H9 (cell line): ENCODE results near the gene NDUFA3. TPM values are rescaled to one million over a fixed set of nuclear protein-coding genes. Genes with fewer than 3 reads are reported as not detected.

Source experiments
- DNase-seq: peaks from one replicate; pipeline ENCODE4 v3.0.0-alpha.2; 2017
- H2AFZ ChIP-seq: one replicate; pipeline ENCODE4 v1.6.1; 2013; ENCODE audit warnings: mild to moderate bottlenecking, low read length, control low read depth, moderate library complexity
- H2AK5ac ChIP-seq: 2 replicates; pipeline ENCODE4 v1.6.1; 2013; ENCODE audit warnings: low read length, control low read depth, mixed read lengths; ENCODE audit not compliant: insufficient read length
- H2BK120ac ChIP-seq: one replicate; pipeline ENCODE4 v1.6.1; 2013; ENCODE audit warnings: low read depth, mild to moderate bottlenecking, low read length, control low read depth, inconsistent platforms; ENCODE audit not compliant: poor library complexity, severe bottlenecking
- H2BK12ac ChIP-seq: 2 replicates; pipeline ENCODE4 v1.6.1; 2013; ENCODE audit warnings: low read length, control low read depth, mixed read lengths, low read depth; ENCODE audit not compliant: insufficient read length
- H2BK15ac ChIP-seq: 2 replicates; pipeline ENCODE4 v1.6.1; 2013; ENCODE audit warnings: low read depth, low read length, control low read depth
- H2BK20ac ChIP-seq: one replicate; pipeline ENCODE4 v1.6.1; 2013; ENCODE audit warnings: low read depth, mild to moderate bottlenecking, low read length, control low read depth, inconsistent platforms; ENCODE audit not compliant: poor library complexity, severe bottlenecking
- H2BK5ac ChIP-seq: 2 replicates; pipeline ENCODE4 v1.6.1; 2013; ENCODE audit warnings: low read length, control low read depth, mixed read lengths; ENCODE audit not compliant: insufficient read length
- H3K14ac ChIP-seq: 2 replicates; pipeline ENCODE4 v1.6.1; 2013; ENCODE audit warnings: low read length, control low read depth; ENCODE audit not compliant: insufficient read depth
- H3K18ac ChIP-seq: 2 replicates; pipeline ENCODE4 v1.6.1; 2013; ENCODE audit warnings: low read depth, mild to moderate bottlenecking, mixed read lengths, low read length, control low read depth; ENCODE audit not compliant: insufficient read length
- H3K23ac ChIP-seq: 2 replicates; pipeline ENCODE4 v1.6.1; 2013; ENCODE audit warnings: low read length, control low read depth, mixed read lengths, low read depth; ENCODE audit not compliant: insufficient read length
- H3K23me2 ChIP-seq: 2 replicates; pipeline ENCODE4 v1.6.1; 2013; ENCODE audit warnings: low read depth, mild to moderate bottlenecking, mixed read lengths, low read length, control low read depth; ENCODE audit not compliant: insufficient read length, poor library complexity, severe bottlenecking
- H3K27ac ChIP-seq: 2 replicates; pipeline ENCODE4 v1.5.1; 2013; ENCODE audit warnings: low read length, control low read depth, mixed read lengths, low read depth; ENCODE audit not compliant: insufficient read length
- H3K27me3 ChIP-seq: 2 replicates; pipeline ENCODE4 v1.6.1; 2013; ENCODE audit warnings: low read length, control low read depth, inconsistent platforms; ENCODE audit not compliant: insufficient read depth
- H3K4ac ChIP-seq: 2 replicates; pipeline ENCODE4 v1.6.1; 2013; ENCODE audit warnings: low read depth, mild to moderate bottlenecking, control low read depth, inconsistent platforms, low read length, moderate library complexity
- H3K4me1 ChIP-seq: 2 replicates; pipeline ENCODE4 v1.6.1; 2013; ENCODE audit warnings: low read length, control low read depth, inconsistent platforms; ENCODE audit not compliant: insufficient read depth
- H3K4me2 ChIP-seq: 2 replicates; pipeline ENCODE4 v1.6.1; 2013; ENCODE audit warnings: low read length, control low read depth, mixed read lengths; ENCODE audit not compliant: insufficient read length, insufficient read depth
- H3K56ac ChIP-seq: 2 replicates; pipeline ENCODE4 v1.6.1; 2013; ENCODE audit warnings: low read depth, mild to moderate bottlenecking, mixed read lengths, low read length, control low read depth; ENCODE audit not compliant: insufficient read length
- H3K79me1 ChIP-seq: 2 replicates; pipeline ENCODE4 v1.6.1; 2013; ENCODE audit warnings: low read depth, mild to moderate bottlenecking, moderate library complexity, low read length, control low read depth, inconsistent platforms; ENCODE audit not compliant: insufficient read depth, poor library complexity, severe bottlenecking
- H3K79me2 ChIP-seq: 2 replicates; pipeline ENCODE4 v1.6.1; 2013; ENCODE audit warnings: low read length, control low read depth, inconsistent platforms; ENCODE audit not compliant: insufficient read depth
- H3K9ac ChIP-seq: 2 replicates; pipeline ENCODE4 v1.6.1; 2013; ENCODE audit warnings: low read length, control low read depth, mixed read lengths; ENCODE audit not compliant: insufficient read length; ENCODE audit errors: extremely low read depth
- H3K9me3 ChIP-seq: one replicate; pipeline ENCODE4 v1.6.1; 2013; ENCODE audit warnings: low read depth, low read length, inconsistent platforms; ENCODE audit not compliant: control insufficient read depth
- H3T11ph ChIP-seq: one replicate; pipeline ENCODE4 v1.6.1; 2013; ENCODE audit warnings: mild to moderate bottlenecking, low read length, control low read depth, inconsistent platforms
- H4K20me1 ChIP-seq: one replicate; pipeline ENCODE4 v1.6.1; 2013; ENCODE audit not compliant: control insufficient read depth, insufficient read length, insufficient read depth
- H4K5ac ChIP-seq: 2 replicates; pipeline ENCODE4 v1.6.1; 2013; ENCODE audit warnings: low read depth, mild to moderate bottlenecking, mixed read lengths, low read length, control low read depth; ENCODE audit not compliant: insufficient read length
- H4K8ac ChIP-seq: replicated peaks from 2 replicates; pipeline ENCODE4 v1.6.1; 2013; ENCODE audit warnings: low read length, control low read depth, mixed read lengths, low read depth; ENCODE audit not compliant: insufficient read length
- H4K91ac ChIP-seq: 2 replicates; pipeline ENCODE4 v1.6.1; 2013; ENCODE audit warnings: low read depth, mild to moderate bottlenecking, moderate library complexity, mixed read lengths, low read length, control low read depth; ENCODE audit not compliant: insufficient read length
- H3K27ac Mint-ChIP-seq, 3 experiments: 2 replicates in 2 of 3; 3 replicates in 1 of 3; pipeline ENCODE4 v1.8.0; 2020 to 2021; ENCODE audit warnings: mixed read lengths in 3 of 3, mild to moderate bottlenecking in 1 of 3, moderate library complexity in 1 of 3
- H3K27me3 Mint-ChIP-seq: 2 replicates; pipeline ENCODE4 v1.8.0; 2021; ENCODE audit warnings: low read depth, mild to moderate bottlenecking, moderate library complexity, mixed read lengths
- H3K36me3 Mint-ChIP-seq, 3 experiments: 2 replicates in 2 of 3; 3 replicates in 1 of 3; pipeline ENCODE4 v1.8.0; 2020 to 2021; ENCODE audit warnings: low read depth in 3 of 3, mixed read lengths in 3 of 3; ENCODE audit not compliant: insufficient read depth in 1 of 3
- H3K4me1 Mint-ChIP-seq, 2 experiments: 2 replicates each; pipeline ENCODE4 v1.8.0; 2020; ENCODE audit warnings: mixed read lengths in 2 of 2
- H3K4me3 Mint-ChIP-seq, 2 experiments: 2 replicates in 1 of 2; 3 replicates in 1 of 2; pipeline ENCODE4 v1.8.0; 2020 to 2021; ENCODE audit warnings: mild to moderate bottlenecking in 2 of 2, mixed read lengths in 2 of 2, moderate library complexity in 1 of 2
- H3K9me3 Mint-ChIP-seq, 2 experiments: 2 replicates in 1 of 2; 3 replicates in 1 of 2; pipeline ENCODE4 v1.8.0; 2020; ENCODE audit warnings: mild to moderate bottlenecking in 2 of 2, mixed read lengths in 2 of 2, moderate library complexity in 1 of 2
- CTCF ChIP-seq: fragments of 200-600 bp; sonication (generic); conservative IDR thresholded peaks from 3 replicates; pipeline ENCODE4 v1.8.0; 2021; ENCODE audit warnings: antibody characterized with exemption, mild to moderate bottlenecking
- WGBS: extraction: QIAGEN DNeasy Blood & Tissue Kit; methylation state at CpG from one replicate; pipeline ENCODE4 v1.1.7; 2013; ENCODE audit warnings: missing lambda C conversion rate, low lambda C conversion rate, mixed read lengths; ENCODE audit not compliant: insufficient read length; ENCODE audit errors: extremely low coverage; 5-methylcytosine and 5-hydroxymethylcytosine counted together
- total RNA-seq: library from RNA; stranded (reverse); gene quantifications from 2 replicates; pipeline ENCODE4 v1.2.1, GENCODE V29; 2021

NDUFA3 gene
- total RNA-seq, 1 experiment from 2014 or later = 174 TPM

- H3K4ac ChIP-seq = no peak overlapping the region
- H4K5ac ChIP-seq = no peak overlapping the region
- H3K23me2 ChIP-seq = peaks cover 4% of the 10 kb centered on the region
- H3K4me3 Mint-ChIP-seq = peak overlapping the region; percentile 33 to 85
- H3K23ac ChIP-seq = no peak overlapping the region
- H3K18ac ChIP-seq = no peak overlapping the region
- H3K9me3 ChIP-seq = no peaks in the 10 kb centered on the region
- H4K20me1 ChIP-seq = no peaks in the 10 kb centered on the region
- peak overlapping the region in 1 of 3 experiments; percentile 40; a peak in 2 of 7 replicates for H3K27ac Mint-ChIP-seq
- no peak overlapping the region for H2AK5ac ChIP-seq
- no peak overlapping the region for H2AFZ ChIP-seq
- peak; percentile 65 for DNase-seq
- H2BK15ac ChIP-seq = no peak overlapping the region
- H3K79me1 ChIP-seq = no peaks in the 10 kb centered on the region
- no CpG with 5 or more reads among the region's 14 CpGs for WGBS
- H3K14ac ChIP-seq = no peak overlapping the region; the same call in 1 of the 2 replicates
- H3K4me1 Mint-ChIP-seq = peaks cover 6 to 22% of the 10 kb centered on the region in 2 experiments
- H3K4me1 ChIP-seq = no peaks in the 10 kb centered on the region
- no peaks in the 10 kb centered on the region; the same call in 1 of the 2 replicates for H3K27me3 ChIP-seq
- H2BK12ac ChIP-seq = no peak overlapping the region
- no peak overlapping the region for H3T11ph ChIP-seq
- no peak overlapping the region for H4K91ac ChIP-seq
- peaks cover 34% of the 10 kb centered on the region for H3K27me3 Mint-ChIP-seq
- peak overlapping the region; percentile 10 for H3K9ac ChIP-seq
- H2BK120ac ChIP-seq = no peak overlapping the region
- H3K56ac ChIP-seq = no peak overlapping the region
- TF ChIP-seq CTCF = 0 out of 3 replicates have a peak, but pooled peaks have one; percentile 19
- H2BK20ac ChIP-seq = no peak overlapping the region
- H4K8ac ChIP-seq = no peak overlapping the region
- H3K9me3 Mint-ChIP-seq = peaks cover 4 to 6% of the 10 kb centered on the region in 2 experiments
- no peaks in the 10 kb centered on the region for H3K79me2 ChIP-seq
- H3K27ac ChIP-seq = no peak overlapping the region
- H3K36me3 Mint-ChIP-seq = peaks cover 0 to 2% (median 0%) of the 10 kb centered on the region in 3 experiments; a peak in 2 of 7 replicates
- peak overlapping the region; percentile 57 for H3K4me2 ChIP-seq
- H2BK5ac ChIP-seq = no peak overlapping the region
Measured at GRCh38 chr19:54096617-54097106, 6.0 kb upstream of the NDUFA3 start.
